ENCODE data around the gene JADE1. TPM values are rescaled to one million over a fixed set of nuclear protein-coding genes. Genes with fewer than 3 reads are reported as not detected.

Gene JADE1
- polyA plus RNA-seq, 1 donor (not counting 4 experiments of a cell fraction or from before 2014, with no cell fraction given) = 2.8 TPM

DNA sequence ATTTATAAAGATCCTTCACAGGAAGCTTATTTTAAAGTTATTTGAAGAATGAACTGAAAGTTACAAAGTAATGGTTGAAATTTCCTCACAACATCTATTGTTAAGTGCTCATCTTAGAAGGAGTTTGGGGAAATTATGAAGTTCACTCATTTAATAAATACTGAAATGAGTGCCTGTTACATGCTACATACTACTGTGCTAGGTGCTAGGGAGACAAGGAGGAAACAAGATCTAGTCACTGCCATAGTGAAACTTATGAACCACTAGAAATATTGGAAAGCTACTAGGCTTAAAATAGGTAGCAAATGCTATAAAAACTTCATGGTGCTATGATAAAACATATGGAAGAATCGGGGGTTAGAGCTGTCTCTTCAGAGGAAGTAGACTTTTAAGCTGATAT is 97.1 kb downstream of the JADE1 start:
- H3K4me1 ChIP-seq (ENCODE audit: control insufficient read depth, extremely low read depth, insufficient read depth, low read length) = no peaks in the 10 kb centered on the region
- no peak overlapping the region for H2AFZ ChIP-seq (ENCODE audit: control insufficient read depth, low read length)
- dilution Hi-C loops (cut with MboI; ENCODE audit: extremely low pct_ligation_motif_present, low sequenced_read_pairs) = no loop called here
- TF ChIP-seq EZH2 (IDR thresholded peaks at IDR 0.05; ENCODE audit: low read length) = no peak
- TF ChIP-seq, protein P1, sequence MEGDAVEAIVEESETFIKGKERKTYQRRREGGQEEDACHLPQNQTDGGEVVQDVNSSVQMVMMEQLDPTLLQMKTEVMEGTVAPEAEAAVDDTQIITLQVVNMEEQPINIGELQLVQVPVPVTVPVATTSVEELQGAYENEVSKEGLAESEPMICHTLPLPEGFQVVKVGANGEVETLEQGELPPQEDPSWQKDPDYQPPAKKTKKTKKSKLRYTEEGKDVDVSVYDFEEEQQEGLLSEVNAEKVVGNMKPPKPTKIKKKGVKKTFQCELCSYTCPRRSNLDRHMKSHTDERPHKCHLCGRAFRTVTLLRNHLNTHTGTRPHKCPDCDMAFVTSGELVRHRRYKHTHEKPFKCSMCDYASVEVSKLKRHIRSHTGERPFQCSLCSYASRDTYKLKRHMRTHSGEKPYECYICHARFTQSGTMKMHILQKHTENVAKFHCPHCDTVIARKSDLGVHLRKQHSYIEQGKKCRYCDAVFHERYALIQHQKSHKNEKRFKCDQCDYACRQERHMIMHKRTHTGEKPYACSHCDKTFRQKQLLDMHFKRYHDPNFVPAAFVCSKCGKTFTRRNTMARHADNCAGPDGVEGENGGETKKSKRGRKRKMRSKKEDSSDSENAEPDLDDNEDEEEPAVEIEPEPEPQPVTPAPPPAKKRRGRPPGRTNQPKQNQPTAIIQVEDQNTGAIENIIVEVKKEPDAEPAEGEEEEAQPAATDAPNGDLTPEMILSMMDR (optimal IDR thresholded peaks at IDR 0.05 in 1 of 3, IDR thresholded peaks at IDR 0.05 in 1 of 3, conservative IDR thresholded peaks at IDR 0.05 in 1 of 3; ENCODE audit: extremely low read depth in 1 of 3, insufficient read depth in 2 of 3, low read length in 3 of 3) = no peak
- no peaks in the 10 kb centered on the region for H4K20me1 ChIP-seq (ENCODE audit: control insufficient read depth, extremely low read depth, insufficient read depth, low read length)
- no peak overlapping the region for H3K9ac ChIP-seq (ENCODE audit: control insufficient read depth, extremely low read depth, insufficient read depth, low read length)
- H3K27me3 ChIP-seq (ENCODE audit: control insufficient read depth, extremely low read depth, insufficient read depth, low read length) = no peaks in the 10 kb centered on the region
- H3K4me3 ChIP-seq (ENCODE audit: control insufficient read depth in 2 of 3, extremely low read depth in 1 of 3, insufficient read depth in 2 of 3, low read depth in 1 of 3, low read length in 3 of 3) = no peak overlapping the region
- H3K36me3 ChIP-seq (ENCODE audit: control insufficient read depth in 2 of 2, extremely low read depth in 1 of 2, insufficient read depth in 2 of 2, low read length in 2 of 2) = no peaks in the 10 kb centered on the region
- H3K79me2 ChIP-seq (ENCODE audit: control insufficient read depth, insufficient read depth, low read length) = no peaks in the 10 kb centered on the region
- no peak overlapping the region for H3K4me2 ChIP-seq (ENCODE audit: control insufficient read depth, extremely low read depth, insufficient read depth, low read depth, low read length)
- no peaks in the 10 kb centered on the region for H3K9me3 ChIP-seq (ENCODE audit: control insufficient read depth, low read depth, low read length)
- H3K9me1 ChIP-seq (ENCODE audit: control insufficient read depth, extremely low read depth, insufficient read depth, low read length) = no peaks in the 10 kb centered on the region
- FAIRE-seq (no peak), DNase-seq (ENCODE audit: low read depth, low spot score) (no peak)
- H3K27ac ChIP-seq (ENCODE audit: control insufficient read depth, insufficient read depth, low read length) = no peak overlapping the region

DNA sequence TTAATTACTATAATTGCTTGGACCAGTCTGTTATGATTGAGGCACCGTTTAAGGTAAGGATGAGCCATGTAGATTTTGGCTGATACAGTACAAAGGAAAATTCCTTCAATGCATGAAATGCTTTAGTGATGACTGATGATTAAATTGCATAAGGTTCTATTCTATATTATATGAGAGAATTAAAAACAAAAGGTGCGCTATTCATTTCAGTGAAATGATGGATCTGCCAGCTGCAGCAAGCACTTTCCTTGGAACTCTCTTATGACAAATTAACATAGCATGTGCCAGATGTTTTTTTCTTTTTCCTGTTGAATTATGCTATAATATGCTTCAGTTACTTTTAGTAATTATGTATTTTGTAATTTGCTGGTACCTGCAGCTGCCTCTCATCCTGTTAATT is 98.5 kb downstream of the JADE1 start:
- Histone ChIP-seq H3K4me1 (ENCODE audit: control insufficient read depth, extremely low read depth, insufficient read depth, low read length) (no peaks in the 10 kb centered on the region), H2AFZ (ENCODE audit: control insufficient read depth, low read length) (no peak overlapping the region), H3K27ac (ENCODE audit: control insufficient read depth, insufficient read depth, low read length) (no peak overlapping the region), H3K4me3 (ENCODE audit: control insufficient read depth in 2 of 3, extremely low read depth in 1 of 3, insufficient read depth in 2 of 3, low read depth in 1 of 3, low read length in 3 of 3) (no peak overlapping the region), H3K4me2 (ENCODE audit: control insufficient read depth, extremely low read depth, insufficient read depth, low read depth, low read length) (no peak overlapping the region), H3K9me1 (ENCODE audit: control insufficient read depth, extremely low read depth, insufficient read depth, low read length) (no peaks in the 10 kb centered on the region), H3K36me3 (ENCODE audit: control insufficient read depth in 2 of 2, extremely low read depth in 1 of 2, insufficient read depth in 2 of 2, low read length in 2 of 2) (no peaks in the 10 kb centered on the region), H3K27me3 (ENCODE audit: control insufficient read depth, extremely low read depth, insufficient read depth, low read length) (no peaks in the 10 kb centered on the region), H4K20me1 (ENCODE audit: control insufficient read depth, extremely low read depth, insufficient read depth, low read length) (no peaks in the 10 kb centered on the region), H3K9ac (ENCODE audit: control insufficient read depth, extremely low read depth, insufficient read depth, low read length) (no peak overlapping the region), H3K79me2 (ENCODE audit: control insufficient read depth, insufficient read depth, low read length) (no peaks in the 10 kb centered on the region), H3K9me3 (ENCODE audit: control insufficient read depth, low read depth, low read length) (no peaks in the 10 kb centered on the region)
- TF ChIP-seq EZH2 (IDR thresholded peaks at IDR 0.05; ENCODE audit: low read length) = no peak
- TF ChIP-seq, protein P1 (optimal IDR thresholded peaks at IDR 0.05 in 1 of 3, IDR thresholded peaks at IDR 0.05 in 1 of 3, conservative IDR thresholded peaks at IDR 0.05 in 1 of 3; ENCODE audit: extremely low read depth in 1 of 3, insufficient read depth in 2 of 3, low read length in 3 of 3) = no peak
- FAIRE-seq (no peak), DNase-seq (ENCODE audit: low read depth, low spot score) (no peak)
- dilution Hi-C loops (cut with MboI; ENCODE audit: extremely low pct_ligation_motif_present, low sequenced_read_pairs) = no loop called here

Data from keratinocyte (primary cell).